IPS-18c (cell line): ENCODE measurements around the gene PIM2.
"Not testable (repeated sequence)": the region's sequence is repeated elsewhere in the genome, so short reads cannot be mapped to it uniquely, and the experiment has no call there.

Source experiments
- H3K4me3 ChIP-seq: 2 replicates; pipeline ENCODE4 v1.7.0; 2013; ENCODE audit warnings: low read depth, mild to moderate bottlenecking, low read length, moderate library complexity; ENCODE audit not compliant: insufficient read depth
- H3K9me3 ChIP-seq: one replicate; pipeline ENCODE4 v1.6.1; 2013; ENCODE audit warnings: mild to moderate bottlenecking, low read length, moderate library complexity; ENCODE audit not compliant: control insufficient read depth, insufficient read depth

PIM2 gene

DNA sequence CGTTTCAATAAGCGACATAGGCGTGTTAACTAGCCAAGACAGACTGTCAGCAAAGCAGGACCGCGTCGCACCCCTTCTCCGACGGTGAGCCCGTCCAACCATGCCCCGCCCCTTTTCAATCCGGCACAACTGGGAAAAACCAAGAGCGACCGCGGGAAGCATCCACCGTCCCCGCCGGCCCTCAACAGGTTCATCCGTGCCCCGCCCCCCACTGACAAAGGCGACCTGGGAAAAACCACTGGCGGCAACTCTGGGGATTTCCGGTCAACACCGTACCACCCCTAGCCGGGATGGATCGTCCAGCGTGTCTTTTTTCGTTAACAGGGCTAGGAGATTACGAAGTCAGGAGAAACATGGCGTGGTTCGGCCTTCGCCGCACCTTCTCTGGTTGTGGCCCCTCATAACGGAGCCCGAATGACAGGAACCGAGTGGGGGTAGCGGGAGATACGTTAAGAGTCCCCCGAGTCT lies 21.6 kb downstream of the PIM2 start:
- Histone ChIP-seq H3K9me3 (peaks cover 14% of the 10 kb centered on the region), H3K4me3 (peak overlapping the region; percentile 61)

DNA sequence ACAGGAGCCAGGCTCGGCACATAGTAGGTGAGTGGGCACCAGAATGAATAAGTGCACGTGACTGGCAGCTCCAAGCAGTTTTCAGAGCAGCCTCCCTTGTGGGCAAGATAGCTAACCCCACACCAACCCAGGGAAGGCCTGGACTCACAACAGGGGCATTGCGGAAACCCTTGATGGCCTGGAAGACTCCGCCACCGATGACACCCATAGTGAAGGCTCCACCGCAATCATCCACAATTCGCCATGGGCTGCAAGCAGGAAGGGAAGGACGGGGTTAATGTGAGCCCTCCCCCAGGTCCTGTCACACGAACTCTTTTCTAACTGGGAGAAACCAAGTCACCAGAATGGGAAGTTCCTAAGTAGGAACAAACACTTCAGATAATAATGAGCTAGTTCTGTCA lies 22.2 kb downstream of the PIM2 start:
- H3K9me3 ChIP-seq, result peaks cover 11% of the 10 kb centered on the region

DNA sequence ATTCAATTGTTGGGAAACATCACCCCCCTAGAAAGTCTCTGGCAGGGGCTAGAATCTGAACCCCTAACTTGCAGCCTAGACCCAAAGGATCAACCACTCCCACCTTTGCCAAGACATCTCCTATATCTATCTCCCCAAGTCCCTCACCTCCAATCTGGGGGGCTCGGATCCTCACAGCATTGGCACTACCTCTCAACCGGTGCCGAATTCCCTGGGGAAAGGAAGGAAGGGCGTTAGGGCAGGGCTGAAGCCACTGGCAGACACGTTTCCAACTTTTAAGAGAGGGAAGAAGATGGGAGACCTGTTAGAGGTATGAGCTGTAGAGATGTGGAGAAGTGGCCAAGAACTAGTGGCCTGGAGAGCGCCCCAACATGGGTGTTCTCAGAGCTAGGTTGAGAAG lies 23.9 kb downstream of the PIM2 start:
- peaks cover 13% of the 10 kb centered on the region for H3K9me3 ChIP-seq
- H3K4me3 ChIP-seq, result no peak overlapping the region

More for the DNA sequence above, 22.2 kb downstream of the PIM2 start:
- H3K4me3 ChIP-seq, result peak overlapping the region; percentile 61

DNA sequence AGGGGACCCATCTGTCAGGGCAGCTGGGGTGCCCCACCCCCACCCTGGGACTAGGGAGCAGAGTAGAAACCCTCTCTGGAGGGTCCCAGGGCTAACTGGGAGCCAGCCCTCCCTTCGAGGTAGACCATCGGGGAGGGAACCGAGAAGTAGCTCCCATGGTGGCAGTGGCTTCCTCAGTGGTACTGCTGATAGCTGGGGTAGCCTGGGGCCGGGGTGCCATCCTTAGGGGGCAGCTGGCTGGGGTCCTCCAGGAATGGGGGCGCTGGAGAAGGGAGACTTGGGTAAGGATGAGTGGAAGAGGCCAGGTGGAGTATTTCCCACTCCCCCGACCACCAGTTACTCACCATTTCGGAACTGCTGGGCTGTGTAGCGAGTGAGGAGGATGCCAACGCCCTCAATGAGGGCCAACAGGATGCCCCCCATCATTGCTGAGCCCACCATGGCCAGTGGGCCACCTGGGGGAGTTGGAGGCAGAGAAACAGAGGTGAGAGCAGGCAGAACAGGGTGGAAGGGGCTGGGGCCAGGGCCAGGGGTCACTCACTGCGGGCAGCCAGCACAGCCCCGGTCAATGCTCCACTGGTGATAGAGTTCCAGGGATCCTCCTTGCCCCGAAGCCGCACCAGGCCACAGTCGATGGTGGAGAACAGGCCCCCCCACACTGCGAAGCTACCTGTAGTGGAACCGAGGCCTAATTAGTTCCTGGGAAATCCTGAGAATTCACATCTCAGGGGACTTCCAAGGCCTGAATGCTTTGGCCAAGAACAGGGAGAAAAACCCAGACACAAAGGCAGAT lies 25.1 kb downstream of the PIM2 start:
- Histone ChIP-seq H3K4me3 (no peak overlapping the region), H3K9me3 (peaks cover 8% of the 10 kb centered on the region)

DNA sequence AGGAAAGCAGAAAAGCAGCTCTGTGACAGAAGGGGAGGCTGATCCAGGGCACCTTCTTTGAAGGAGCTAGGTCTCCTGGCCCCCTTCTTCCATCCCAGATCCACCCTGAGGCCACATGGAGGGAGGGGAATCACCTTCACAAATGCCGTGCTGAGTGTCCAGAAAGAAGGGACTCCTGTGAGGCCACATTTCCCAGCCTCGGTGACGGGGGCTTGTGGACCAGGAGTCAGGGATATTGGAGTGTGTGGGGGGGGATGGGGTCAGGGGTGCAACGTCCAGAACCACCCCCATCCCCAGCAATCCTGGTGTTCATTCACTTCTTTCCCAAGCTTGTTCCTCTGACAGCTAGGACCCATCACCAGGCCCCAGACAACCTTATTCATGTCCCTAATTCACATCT lies 25.9 kb downstream of the PIM2 start:
- Histone ChIP-seq H3K4me3 (no peak overlapping the region), H3K9me3 (peaks cover 7% of the 10 kb centered on the region)

DNA sequence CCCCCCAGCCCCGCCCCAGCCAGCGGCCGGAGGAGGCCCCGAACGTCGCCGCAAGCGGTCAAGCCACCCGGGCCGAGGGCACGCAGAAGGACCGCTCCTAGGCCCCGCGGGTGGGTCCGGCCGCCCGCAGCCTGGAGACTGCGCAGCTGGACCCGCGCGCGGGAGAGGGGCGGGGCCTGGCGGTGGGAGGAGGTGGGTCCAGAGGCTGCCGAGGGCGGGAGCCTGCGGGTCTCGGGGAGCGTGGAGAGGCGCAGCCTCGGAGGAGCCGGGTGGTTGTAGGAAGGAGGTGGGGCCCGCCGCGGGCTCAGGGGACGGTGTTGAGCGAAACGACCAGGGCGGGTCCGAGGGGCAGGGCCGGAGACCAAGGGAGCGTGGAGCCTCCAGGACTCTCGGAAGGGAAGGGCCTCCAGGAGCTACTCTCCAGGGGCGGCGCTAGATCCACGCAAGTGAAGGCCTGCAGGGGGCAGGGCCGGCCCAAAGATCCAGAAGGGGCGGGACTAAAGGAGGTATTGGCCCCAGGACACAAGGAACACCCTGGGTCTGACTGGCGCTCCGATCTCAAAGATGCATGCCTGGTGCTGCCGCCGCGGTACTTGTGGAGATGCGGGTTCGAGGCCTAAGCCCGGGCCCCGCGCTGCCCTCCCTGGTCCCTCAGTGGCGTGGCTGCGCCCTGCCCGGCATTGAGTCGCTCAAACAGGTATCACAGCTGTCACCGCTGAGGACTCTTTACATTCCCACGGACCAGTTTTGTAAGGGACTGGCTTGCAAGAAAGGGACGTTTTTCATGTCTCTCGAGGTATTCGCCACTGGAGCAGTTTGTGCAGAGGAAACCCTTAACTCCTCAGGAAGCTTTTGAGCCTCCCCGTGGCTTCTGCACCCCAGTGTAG lies 27.2 kb downstream of the PIM2 start:
- Histone ChIP-seq H3K9me3 (peaks cover 2% of the 10 kb centered on the region), H3K4me3 (peak overlapping the region; percentile 52)

DNA sequence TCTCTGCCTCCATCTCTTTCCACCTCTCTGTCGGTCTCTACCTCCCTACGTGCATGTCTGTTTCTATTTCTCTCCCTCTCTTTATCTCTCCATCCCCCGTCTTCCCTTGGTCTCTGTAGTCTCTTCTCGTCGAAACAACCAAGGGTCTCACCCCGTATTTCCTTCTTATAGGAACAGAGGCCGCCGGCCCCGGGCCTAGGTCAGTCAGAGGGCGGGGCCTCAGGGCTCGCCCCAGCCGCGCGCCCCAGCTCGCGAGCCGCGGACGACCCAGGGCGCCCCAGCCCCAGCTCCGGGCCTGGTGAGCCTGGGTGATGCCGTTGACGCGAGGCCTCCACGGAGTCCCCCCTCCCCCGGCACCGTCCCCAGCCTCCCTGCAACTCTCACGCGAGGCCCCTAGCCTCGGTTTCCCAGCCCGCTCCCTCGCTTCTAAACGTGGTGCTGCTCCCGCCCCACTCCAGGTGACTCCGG lies 27.9 kb downstream of the PIM2 start:
- Histone ChIP-seq H3K4me3 (peak overlapping the region; percentile 52; the same call in 1 of the 2 replicates), H3K9me3 (peaks cover 5% of the 10 kb centered on the region)

DNA sequence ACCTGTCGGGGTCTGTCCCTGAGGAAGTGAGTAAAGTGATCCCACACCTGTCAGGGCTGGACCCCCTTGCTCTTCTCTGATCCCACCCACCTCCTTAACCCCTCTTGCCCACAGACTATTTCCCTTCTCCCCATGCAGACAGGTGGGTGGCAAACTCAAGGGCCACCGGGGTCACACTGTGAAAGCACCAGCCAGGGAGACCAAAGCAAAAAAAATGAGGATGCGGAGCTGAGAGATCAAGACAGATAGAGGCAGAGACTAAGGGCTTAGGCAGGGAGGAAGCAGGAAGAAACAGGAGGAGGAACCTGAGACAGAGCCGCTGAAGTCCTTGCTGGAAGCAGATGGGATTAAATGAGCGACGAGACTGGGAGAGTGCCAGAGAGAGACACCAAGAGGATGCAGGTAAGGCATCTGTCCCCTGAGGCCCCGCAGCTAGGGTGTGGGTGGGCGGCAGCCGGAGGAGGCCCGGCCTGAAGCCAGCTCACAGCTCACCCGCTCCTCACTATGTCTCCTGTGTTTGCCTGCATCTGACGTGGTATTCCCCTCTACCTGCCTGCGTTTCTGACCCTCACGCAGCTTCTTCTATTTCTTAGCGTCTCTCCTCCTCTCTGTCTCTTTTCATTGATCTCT lies 28.4 kb downstream of the PIM2 start:
- Histone ChIP-seq H3K4me3 (peak overlapping the region; percentile 52; the same call in 1 of the 2 replicates), H3K9me3 (peaks cover 5% of the 10 kb centered on the region)

DNA sequence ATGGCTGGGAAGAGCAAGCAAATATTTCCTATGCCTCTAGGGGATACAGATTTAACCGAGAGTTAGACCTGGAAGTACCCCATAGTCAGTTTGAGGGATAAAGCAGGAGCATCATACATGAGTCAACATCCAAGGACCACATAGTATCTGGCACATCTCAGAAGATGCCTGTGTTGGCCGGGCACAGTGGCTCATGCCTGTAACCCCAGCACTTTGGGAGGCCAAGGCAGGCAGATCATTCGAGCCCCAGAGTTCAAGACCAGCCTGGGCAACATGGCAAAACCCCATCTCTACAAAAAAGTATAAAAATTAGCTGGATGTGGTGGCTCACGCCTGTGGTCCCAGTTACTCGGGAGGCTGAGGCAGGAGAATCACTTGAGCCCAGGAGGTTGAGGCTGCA lies 32.2 kb downstream of the PIM2 start:
- H3K9me3 ChIP-seq, H3K4me3 ChIP-seq: not testable (repeated sequence)

DNA sequence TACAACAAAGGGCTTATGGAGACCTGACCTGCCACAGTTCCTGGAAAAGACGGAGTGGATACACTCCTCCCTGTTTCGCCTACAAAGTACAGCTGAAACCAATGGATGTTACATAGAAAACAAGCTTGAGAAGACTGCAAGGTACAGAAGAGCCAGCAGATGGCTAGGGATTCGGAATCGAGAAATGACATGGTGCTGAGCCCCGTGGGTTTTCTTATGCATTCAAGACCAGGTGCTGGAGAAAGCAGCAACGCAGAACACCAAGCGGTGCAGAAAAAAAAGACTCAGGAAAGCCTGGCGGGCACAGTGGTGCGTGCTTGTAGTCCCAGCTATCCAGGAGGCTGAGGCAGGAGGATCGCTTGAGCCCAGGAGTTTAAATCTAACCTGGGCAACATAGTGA lies 35.1 kb downstream of the PIM2 start:
- Histone ChIP-seq H3K4me3 (no peak overlapping the region), H3K9me3 (peaks cover 7% of the 10 kb centered on the region)

DNA sequence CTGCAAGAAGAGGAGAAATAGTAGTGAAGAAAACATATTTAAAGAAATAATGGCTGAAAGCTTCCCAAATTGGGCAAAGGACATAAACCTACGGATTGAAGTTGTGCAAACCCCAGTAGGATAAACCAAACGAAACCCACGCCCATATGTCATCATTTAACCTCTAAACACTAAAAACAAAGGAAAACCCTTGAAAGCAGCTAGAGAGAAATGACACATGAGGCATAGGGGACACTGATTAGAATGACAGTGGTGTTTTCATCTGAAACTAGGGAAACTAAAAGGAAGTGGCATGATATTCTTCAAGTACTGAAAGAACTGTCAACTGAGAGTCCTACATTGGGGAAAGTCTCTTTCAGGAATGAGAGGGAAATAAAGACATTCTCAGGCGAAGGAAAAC lies 41.9 kb downstream of the PIM2 start:
- H3K9me3 ChIP-seq, result not testable (repeated sequence)

DNA sequence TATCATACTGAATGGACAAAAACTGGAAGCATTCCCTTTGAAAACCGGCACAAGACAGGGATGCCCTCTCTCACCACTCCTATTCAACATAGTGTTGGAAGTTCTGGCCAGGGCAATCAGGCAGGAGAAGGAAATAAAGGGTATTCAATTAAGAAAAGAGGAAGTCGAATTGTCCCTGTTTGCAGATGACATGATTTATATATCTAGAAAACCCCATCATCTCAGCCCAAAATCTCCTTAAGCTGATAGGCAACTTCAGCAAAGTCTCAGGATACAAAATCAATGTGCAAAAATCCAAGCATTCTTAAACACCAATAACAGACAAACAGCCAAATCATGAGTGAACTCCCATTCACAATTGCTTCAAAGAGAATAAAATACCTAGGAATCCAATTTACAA lies 46.8 kb downstream of the PIM2 start:
- H3K4me3 ChIP-seq, H3K9me3 ChIP-seq: not testable (repeated sequence)

More for the DNA sequence above, 41.9 kb downstream of the PIM2 start:
- not testable (repeated sequence) for H3K4me3 ChIP-seq

DNA sequence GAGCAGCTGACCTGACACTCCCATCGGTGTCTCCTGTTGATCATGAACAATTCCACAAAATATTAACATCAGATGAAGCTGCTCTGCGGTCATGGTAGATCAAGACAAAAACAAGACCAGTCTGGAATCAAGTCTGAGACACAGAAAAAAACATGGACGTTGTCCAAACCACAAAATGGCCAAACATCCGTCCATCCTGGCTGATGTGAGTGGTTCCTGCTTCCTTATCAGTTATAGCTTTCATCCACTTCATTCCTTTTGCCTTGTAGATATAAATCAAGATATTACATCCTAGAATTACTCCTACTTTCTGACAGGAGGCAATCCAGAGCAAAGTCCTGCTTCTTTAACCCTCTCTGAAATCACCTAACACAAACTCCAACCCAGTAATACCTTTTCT lies 54.6 kb downstream of the PIM2 start:
- no peak overlapping the region for H3K4me3 ChIP-seq
- H3K9me3 ChIP-seq, result peaks cover 5% of the 10 kb centered on the region
